ENCODE results near the gene CELSR1. TPM values are rescaled to one million over a fixed set of nuclear protein-coding genes. Genes with fewer than 3 reads are reported as not detected.

Gene CELSR1
- total and polyA plus RNA-seq, 2 of the 13 experiments (the other 11 are each of a cell fraction or from before 2014, with no cell fraction given), result 0.78 to 1.8 TPM

- no peak for TF ChIP-seq TIGD3 (CRISPR knock-in tag; IDR thresholded peaks at IDR 0.05; ENCODE audit: borderline replicate concordance)
- TF ChIP-seq PLSCR1 (CRISPR knock-in tag; IDR thresholded peaks at IDR 0.05; ENCODE audit: borderline replicate concordance), result 0 out of 2 replicates have a peak, but pooled peaks have one; percentile 30
- no peak; the same call in 1 of the 2 replicates for TF ChIP-seq ZNF766 (CRISPR knock-in tag; IDR thresholded peaks at IDR 0.05; ENCODE audit: borderline replicate concordance)
- TF ChIP-seq KDM5B (CRISPR knock-in tag; IDR thresholded peaks at IDR 0.05; ENCODE audit: borderline replicate concordance), result peak; percentile 94
- peak; percentile 90 for TF ChIP-seq POGZ (CRISPR knock-in tag; IDR thresholded peaks at IDR 0.05)
- TF ChIP-seq HNRNPLL (IDR thresholded peaks at IDR 0.05; ENCODE audit: low read depth, low read length, poor library complexity, severe bottlenecking), result peak; percentile 97
- TF ChIP-seq ZNF484 (CRISPR knock-in tag; IDR thresholded peaks at IDR 0.05; ENCODE audit: borderline replicate concordance, low read depth), result no peak
- TF ChIP-seq HIC2 (CRISPR knock-in tag; IDR thresholded peaks at IDR 0.05; ENCODE audit: low read depth), result 0 out of 2 replicates have a peak, but pooled peaks have one; percentile 24
- peak; percentile 87; the same call in 1 of the 2 replicates for TF ChIP-seq ZIK1 (CRISPR knock-in tag; IDR thresholded peaks at IDR 0.05; ENCODE audit: borderline replicate concordance, low read depth)
- peak; percentile 51 for TF ChIP-seq RARA (CRISPR knock-in tag; IDR thresholded peaks at IDR 0.05)
- peak; percentile 79 for TF ChIP-seq ZNF564 (CRISPR knock-in tag; IDR thresholded peaks at IDR 0.05)
- TF ChIP-seq NFKBIZ (CRISPR knock-in tag; IDR thresholded peaks at IDR 0.05), result peak; percentile 93
- no peak for TF ChIP-seq ATM (IDR thresholded peaks at IDR 0.05; ENCODE audit: borderline replicate concordance)
- TF ChIP-seq HOXA5 (CRISPR knock-in tag; IDR thresholded peaks at IDR 0.05), result peak; percentile 89
- TF ChIP-seq GMEB1 (CRISPR knock-in tag; IDR thresholded peaks at IDR 0.05; ENCODE audit: borderline replicate concordance), result peak; percentile 91
- TF ChIP-seq HNF4G (IDR thresholded peaks at IDR 0.05; ENCODE audit: borderline replicate concordance, low read depth, low read length), result no peak
- TF ChIP-seq HNF4G (CRISPR knock-in tag; IDR thresholded peaks at IDR 0.05; ENCODE audit: borderline replicate concordance, low read depth), result no peak
- no peak for TF ChIP-seq ZKSCAN5 (CRISPR knock-in tag; IDR thresholded peaks at IDR 0.05)
- no peak for TF ChIP-seq DDIT3 (CRISPR knock-in tag; IDR thresholded peaks at IDR 0.05)
- TF ChIP-seq ZNF12 (CRISPR knock-in tag; IDR thresholded peaks at IDR 0.05), result no peak
- peak; percentile 97 for TF ChIP-seq RBFOX2 (IDR thresholded peaks at IDR 0.05; ENCODE audit: low read depth, low read length)
- TF ChIP-seq AGO2 (optimal IDR thresholded peaks at IDR 0.05; ENCODE audit: low read depth, low read length), result peak; percentile 61
These were observed 202.0 kb downstream of the CELSR1 start, which contains the start of gene TRMU (continued) for GRCh38 chr22:46335201-46336118.
